Activated naive CD4-positive, alpha-beta T cell treated with anti-CD3 and anti-CD28 coated beads, Interleukin-2, amount 10 ng/mL, durations not matched to agents 7 days and 5 days (primary cell): ENCODE measurements around the gene INPP5J.
A peak's percentile ranks its signal among the peaks of the same experiment; 100 is the strongest.
"Not testable (repeated sequence)": the region's sequence is repeated elsewhere in the genome, so short reads cannot be mapped to it uniquely, and the experiment has no call there.

Experiments used
- CTCF ChIA-PET: fragments of 350-600 bp; sonication (Branson Sonifier 250); formaldehyde crosslinking; loops from one replicate; lab custom pipeline; 2021; ENCODE audit warnings: antibody characterized with exemption; lab: Charles Lee
- DNase-seq: peaks from one replicate; pipeline ENCODE4 v3.0.0-alpha.2; 2020
- H3K27ac Mint-ChIP-seq: one replicate; pipeline ENCODE4 v1.8.0; 2021; ENCODE audit warnings: mild to moderate bottlenecking, moderate library complexity, mixed read lengths
- H3K27me3 Mint-ChIP-seq: one replicate; pipeline ENCODE4 v1.8.0; 2021; ENCODE audit warnings: mild to moderate bottlenecking, mixed read lengths
- H3K36me3 Mint-ChIP-seq: one replicate; pipeline ENCODE4 v1.8.0; 2021; ENCODE audit warnings: mixed read lengths
- H3K4me1 Mint-ChIP-seq: one replicate; pipeline ENCODE4 v1.8.0; 2021; ENCODE audit warnings: mixed read lengths
- H3K4me3 Mint-ChIP-seq: one replicate; pipeline ENCODE4 v1.8.0; 2021; ENCODE audit warnings: mild to moderate bottlenecking, moderate library complexity, mixed read lengths
- H3K9me3 Mint-ChIP-seq: one replicate; pipeline ENCODE4 v1.8.0; 2021; ENCODE audit warnings: mixed read lengths

INPP5J gene

GRCh38 chr22:31122532-31123291 is at the start of gene INPP5J:
Gene INPP5J (plus strand): TSS chr22:31122966. CDS start chr22:31123015, 49 bp downstream.
- Mint-ChIP-seq H3K4me3 (no peak within 1 kb of the TSS), H3K4me1 (no peaks in the 10 kb centered on the region), H3K27me3 (peaks cover 37% of the 10 kb centered on the region), H3K9me3 (no peaks in the 10 kb centered on the region), H3K27ac (no peak within 1 kb of the TSS), H3K36me3 (no peaks in the 10 kb centered on the region)
- no peak for DNase-seq
- CTCF ChIA-PET, result interaction anchor here (1.1 kb wide), 1 partner anchor 37 kb away, joined by 3 read pairs; no protein-coding TSS in a partner anchor

GRCh38 chr22:31073125-31073524 is 49.6 kb upstream of the INPP5J start:
- peaks cover 22% of the 10 kb centered on the region for H3K27me3 Mint-ChIP-seq
- H3K36me3 Mint-ChIP-seq, H3K27ac Mint-ChIP-seq, DNase-seq, H3K4me1 Mint-ChIP-seq, CTCF ChIA-PET, H3K9me3 Mint-ChIP-seq, H3K4me3 Mint-ChIP-seq: not testable (repeated sequence)

DNA sequence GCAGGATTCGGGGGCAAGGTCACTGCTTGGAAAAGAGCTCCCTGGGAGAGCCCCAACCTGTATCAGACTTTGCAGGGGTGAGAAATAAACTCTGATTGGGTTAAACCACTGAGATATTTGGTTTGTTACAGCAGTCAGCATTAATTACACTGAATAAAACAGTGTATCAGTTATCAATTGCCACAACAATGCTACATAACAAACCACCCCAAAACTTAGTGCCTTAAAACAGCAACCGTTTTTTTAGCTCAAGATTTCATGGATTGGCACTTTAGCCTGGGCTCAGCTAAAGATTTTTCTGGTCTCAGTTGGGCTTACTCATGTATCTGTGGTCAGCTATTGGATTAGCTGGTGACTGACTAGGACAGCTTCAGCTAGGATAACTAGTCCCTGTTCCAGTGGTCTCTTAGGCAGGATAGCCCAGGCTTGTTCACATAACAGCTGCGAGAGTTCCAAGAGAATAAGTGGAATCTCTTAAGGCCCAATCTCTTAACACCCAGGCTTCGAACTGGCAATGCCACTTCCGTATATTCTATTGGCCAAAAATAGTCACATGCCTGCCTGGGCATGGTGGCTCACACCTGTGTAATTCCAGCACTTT is 49.1 kb upstream of the INPP5J start:
- CTCF ChIA-PET, H3K4me1 Mint-ChIP-seq, H3K9me3 Mint-ChIP-seq, H3K36me3 Mint-ChIP-seq, DNase-seq, H3K27ac Mint-ChIP-seq, H3K4me3 Mint-ChIP-seq: not testable (repeated sequence)
- peaks cover 22% of the 10 kb centered on the region for H3K27me3 Mint-ChIP-seq

DNA sequence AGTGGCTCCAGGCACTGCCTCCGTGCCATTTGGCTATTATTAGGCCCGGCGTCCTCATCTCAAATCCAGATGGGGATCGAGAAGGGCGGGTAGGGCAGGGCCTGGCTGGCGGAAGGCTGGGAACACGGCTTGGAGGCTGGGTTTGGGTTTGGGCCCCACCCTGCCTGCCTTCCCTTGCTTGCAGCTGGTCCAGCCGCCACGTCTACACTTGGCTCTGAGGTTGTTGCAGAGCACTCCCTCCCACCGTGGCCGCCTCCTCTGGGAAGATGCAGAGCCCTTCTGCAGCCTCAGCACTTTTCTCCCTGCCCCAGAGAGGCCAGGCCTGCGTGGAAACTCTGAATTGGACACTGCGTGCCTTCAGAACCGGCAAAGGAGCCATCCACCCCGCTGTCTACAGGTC is 46.8 kb upstream of the INPP5J start:
- H3K36me3 Mint-ChIP-seq, result no peaks in the 10 kb centered on the region
- H3K27ac Mint-ChIP-seq, result no peak overlapping the region
- DNase-seq, result no peak
- CTCF ChIA-PET, result no interaction called here
- H3K4me1 Mint-ChIP-seq, result peaks cover 6% of the 10 kb centered on the region
- H3K4me3 Mint-ChIP-seq, result no peak overlapping the region
- no peaks in the 10 kb centered on the region for H3K9me3 Mint-ChIP-seq
- H3K27me3 Mint-ChIP-seq, result peaks cover 32% of the 10 kb centered on the region

DNA sequence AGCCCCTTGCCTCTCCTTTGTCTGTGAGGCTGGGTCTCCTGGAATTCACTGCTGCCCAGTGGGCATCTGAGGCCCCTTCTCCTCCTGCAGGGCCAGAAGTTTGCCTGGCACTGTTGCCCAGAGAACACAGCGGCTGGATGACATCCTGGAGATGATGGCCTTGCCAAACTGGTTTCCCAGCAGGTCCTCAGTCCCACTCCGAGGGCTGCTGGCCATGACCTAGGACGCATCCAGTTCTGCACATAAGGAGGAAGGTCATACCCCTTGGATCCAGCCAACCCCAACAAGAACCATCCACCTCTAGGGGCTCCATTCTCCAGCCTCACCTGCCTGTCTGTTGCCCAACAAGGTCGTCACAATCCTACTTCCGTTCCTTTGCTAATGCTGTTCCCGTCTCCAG is 45.1 kb upstream of the INPP5J start:
- CTCF ChIA-PET, result no interaction called here
- Mint-ChIP-seq H3K9me3 (no peaks in the 10 kb centered on the region), H3K4me3 (no peak overlapping the region), H3K36me3 (no peaks in the 10 kb centered on the region), H3K4me1 (peaks cover 22% of the 10 kb centered on the region), H3K27ac (no peak overlapping the region), H3K27me3 (peaks cover 24% of the 10 kb centered on the region)
- DNase-seq, result no peak

- H3K27ac Mint-ChIP-seq, DNase-seq, CTCF ChIA-PET, H3K36me3 Mint-ChIP-seq, H3K4me3 Mint-ChIP-seq, H3K9me3 Mint-ChIP-seq: not testable (repeated sequence)
- H3K4me1 Mint-ChIP-seq, result peaks cover 29% of the 10 kb centered on the region
- peaks cover 18% of the 10 kb centered on the region for H3K27me3 Mint-ChIP-seq
These were observed 44.4 kb upstream of the INPP5J start for GRCh38 chr22:31078389-31078788.

- peaks cover 37% of the 10 kb centered on the region for H3K4me1 Mint-ChIP-seq
- peaks cover 18% of the 10 kb centered on the region for H3K27me3 Mint-ChIP-seq
- CTCF ChIA-PET, result no interaction called here
- peaks cover under 1% of the 10 kb centered on the region for H3K36me3 Mint-ChIP-seq
- no peak overlapping the region for H3K4me3 Mint-ChIP-seq
- DNase-seq, result no peak
- H3K9me3 Mint-ChIP-seq, result no peaks in the 10 kb centered on the region
- H3K27ac Mint-ChIP-seq, result no peak overlapping the region
These were observed 43.6 kb upstream of the INPP5J start for GRCh38 chr22:31079095-31079642.

DNA sequence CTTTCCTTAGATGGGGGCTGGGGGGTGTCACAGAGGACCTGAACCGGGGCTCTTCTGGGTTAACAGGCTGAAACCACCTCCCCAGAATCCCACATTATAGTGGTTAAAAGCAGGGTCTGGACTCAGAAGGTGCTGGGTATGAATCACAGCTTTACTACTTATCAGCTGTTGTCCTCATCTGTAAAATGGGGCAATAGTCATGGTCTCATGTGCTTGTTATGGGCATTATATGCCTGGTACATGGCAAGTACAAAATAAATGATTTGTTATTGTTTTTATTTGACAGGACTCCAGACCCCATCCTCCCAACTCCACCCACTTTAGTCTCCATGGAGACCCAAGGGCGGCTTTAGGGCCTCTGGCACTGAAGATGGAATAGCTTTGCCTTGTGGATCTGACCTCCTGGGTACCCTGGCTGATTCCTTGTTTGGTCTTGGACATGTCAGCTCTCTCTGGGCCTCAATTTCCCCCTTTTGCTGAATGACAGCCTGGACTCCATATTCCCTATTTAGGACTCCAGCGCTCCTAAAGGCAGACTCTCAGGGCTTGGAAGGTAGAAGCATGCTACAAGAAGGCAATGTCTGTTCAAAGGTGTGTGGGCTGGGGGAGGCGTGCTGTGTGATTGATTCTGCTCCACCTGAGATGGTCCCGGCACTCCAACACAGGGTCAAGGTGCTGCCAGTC is 42.5 kb upstream of the INPP5J start:
- Mint-ChIP-seq H3K4me3 (peak overlapping the region; percentile 89), H3K4me1 (peaks cover 42% of the 10 kb centered on the region), H3K9me3 (no peaks in the 10 kb centered on the region), H3K27ac (peak overlapping the region; percentile 74), H3K27me3 (peaks cover 18% of the 10 kb centered on the region), H3K36me3 (peaks cover 2% of the 10 kb centered on the region)
- CTCF ChIA-PET, result interaction anchor here (0.6 to 3.7 kb wide), 3 partner anchors 133 to 318 kb away, joined by 3 to 22 read pairs (median 3); no protein-coding TSS in a partner anchor
- DNase-seq, result no peak

DNA sequence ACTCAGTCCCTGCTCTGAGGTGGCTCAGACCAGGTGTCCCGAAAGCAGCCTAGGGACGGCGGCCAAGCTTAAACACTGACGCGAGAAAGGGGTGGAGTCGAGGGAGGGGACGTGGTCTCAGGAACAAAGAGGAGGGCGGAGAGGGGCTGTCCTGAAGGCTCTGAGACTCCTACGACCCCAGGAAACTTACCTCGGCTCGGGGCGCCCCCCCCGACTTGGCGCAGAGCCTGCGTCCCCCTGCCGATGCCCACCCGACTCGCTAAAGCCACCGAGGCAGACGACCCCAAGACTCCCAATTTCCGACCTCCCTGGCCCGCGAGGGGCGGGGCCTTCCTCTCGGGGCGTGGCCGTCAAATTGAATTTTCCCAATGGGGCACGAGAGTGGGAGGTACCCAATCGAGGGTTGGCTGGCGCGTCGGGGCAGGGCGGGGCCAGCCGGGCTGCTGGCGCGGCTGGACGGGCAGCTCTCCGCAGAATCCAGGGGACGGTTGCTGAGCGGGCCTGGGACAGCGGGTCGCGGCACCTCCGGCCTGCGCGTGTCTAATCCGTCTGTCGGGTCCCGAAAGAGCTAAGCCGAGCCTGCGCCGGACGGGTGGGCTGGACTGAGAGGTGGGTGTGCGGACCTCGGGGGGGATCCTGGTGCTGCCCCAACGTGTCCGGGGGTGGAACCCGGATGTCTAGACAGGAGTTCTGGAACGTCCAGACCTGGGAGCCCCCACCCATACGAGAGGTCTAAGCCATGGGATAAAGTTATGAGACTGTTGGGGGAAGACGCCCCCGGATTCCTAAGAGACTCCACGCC is 41.7 kb upstream of the INPP5J start, which contains the start of gene SMTN:
SMTN (plus strand) TSS at position 471 of the 802 bp plus-strand sequence. CDS start 1,941 bp downstream, outside the sequence.
- Mint-ChIP-seq H3K4me1 (peaks cover 44% of the 10 kb centered on the region), H3K36me3 (peaks cover 2% of the 10 kb centered on the region), H3K9me3 (no peaks in the 10 kb centered on the region), H3K27me3 (peaks cover 18% of the 10 kb centered on the region), H3K4me3 (peak within 1 kb of the TSS; percentile 89), H3K27ac (peak within 1 kb of the TSS; percentile 74)
- peak; percentile 94 for DNase-seq
- CTCF ChIA-PET, result interaction anchor here (0.6 to 3.7 kb wide), 3 partner anchors 134 to 318 kb away, joined by 3 to 22 read pairs (median 3); no protein-coding TSS in a partner anchor

DNA sequence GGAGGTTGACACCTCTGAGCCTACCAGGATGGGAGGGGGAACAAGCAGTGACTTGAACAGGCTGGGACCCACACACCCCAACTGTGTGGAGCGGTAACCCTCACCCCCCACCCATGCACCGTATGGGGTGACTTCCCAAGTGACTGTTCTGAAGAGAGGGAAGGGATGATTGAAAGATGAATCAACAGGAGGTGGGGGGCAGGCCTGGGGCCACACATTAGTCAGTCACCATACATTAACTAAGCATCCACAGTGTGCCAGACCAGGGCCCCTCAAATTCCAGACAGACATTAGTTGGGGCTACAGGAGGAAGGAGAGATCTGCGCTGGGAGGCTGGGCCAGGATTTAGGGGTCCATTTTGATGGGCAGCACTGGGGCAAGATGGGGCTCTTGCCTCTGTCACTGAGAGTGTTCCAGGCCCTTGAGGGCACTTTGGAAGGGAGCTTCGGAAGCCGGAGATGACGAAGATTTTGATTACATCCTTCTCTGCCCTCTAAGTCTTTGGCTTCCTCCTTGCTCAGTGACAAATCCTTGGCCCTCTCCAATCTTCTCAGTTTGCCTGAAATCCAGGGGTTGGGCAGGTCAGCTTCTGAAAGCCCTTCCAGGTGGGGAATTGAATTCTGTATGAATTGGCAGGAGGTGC is 40.7 kb upstream of the INPP5J start:
- H3K4me1 Mint-ChIP-seq, result peaks cover 44% of the 10 kb centered on the region
- H3K27me3 Mint-ChIP-seq, result peaks cover 18% of the 10 kb centered on the region
- CTCF ChIA-PET, result interaction anchor here (0.8 to 3.7 kb wide), 6 partner anchors 9 to 319 kb away, joined by 3 to 22 read pairs (median 9); no protein-coding TSS in a partner anchor
- peak overlapping the region; percentile 89 for H3K4me3 Mint-ChIP-seq
- H3K27ac Mint-ChIP-seq, result no peak overlapping the region
- H3K36me3 Mint-ChIP-seq, result peaks cover 2% of the 10 kb centered on the region
- DNase-seq, result no peak
- H3K9me3 Mint-ChIP-seq, result no peaks in the 10 kb centered on the region

- DNase-seq, result peak; percentile 75
- Mint-ChIP-seq H3K27ac (no peak overlapping the region), H3K9me3 (no peaks in the 10 kb centered on the region), H3K36me3 (peaks cover 5% of the 10 kb centered on the region), H3K27me3 (peaks cover 15% of the 10 kb centered on the region), H3K4me3 (peak overlapping the region; percentile 89), H3K4me1 (peaks cover 44% of the 10 kb centered on the region)
- CTCF ChIA-PET, result interaction anchor here (0.7 to 3.7 kb wide), 9 partner anchors 9 to 320 kb away, joined by 3 to 22 read pairs (median 3); no protein-coding TSS in a partner anchor
These were observed 40.0 kb upstream of the INPP5J start for GRCh38 chr22:31082606-31083376.

- no peak for DNase-seq
- Mint-ChIP-seq H3K27me3 (peaks cover 11% of the 10 kb centered on the region), H3K4me1 (peaks cover 44% of the 10 kb centered on the region), H3K4me3 (peak overlapping the region; percentile 84), H3K9me3 (no peaks in the 10 kb centered on the region), H3K36me3 (peaks cover 10% of the 10 kb centered on the region), H3K27ac (no peak overlapping the region)
- CTCF ChIA-PET, result interaction anchor here (0.7 to 3.7 kb wide), 8 partner anchors 8 to 321 kb away, joined by 3 to 22 read pairs (median 4); no protein-coding TSS in a partner anchor
These were observed 39.4 kb upstream of the INPP5J start for GRCh38 chr22:31083377-31083768.
